DMS153 (cell line): ENCODE data around the gene ARPC5.
A peak's percentile ranks its signal among the peaks of the same experiment; 100 is the strongest.
"Not testable (repeated sequence)": the region's sequence is repeated elsewhere in the genome, so short reads cannot be mapped to it uniquely, and the experiment has no call there.

Source experiments
- DNase-seq: peaks from one replicate; lab custom pipeline; 2025; lab: John Stamatoyannopoulos, UW

The ARPC5 gene

GRCh38 chr1:183646776-183647175, 11.2 kb upstream of the ARPC5 start:
- DNase-seq = no peak

GRCh38 chr1:183645531-183645930, 9.9 kb upstream of the ARPC5 start:
- DNase-seq = no peak

GRCh38 chr1:183642166-183642565, 6.6 kb upstream of the ARPC5 start:
- no peak for DNase-seq

GRCh38 chr1:183640193-183640592, 4.6 kb upstream of the ARPC5 start:
- DNase-seq = no peak

- DNase-seq = no peak
These were observed 3.2 kb upstream of the ARPC5 start for GRCh38 chr1:183638649-183639387.

GRCh38 chr1:183636783-183637182, 1.2 kb upstream of the ARPC5 start:
- DNase-seq = no peak

- DNase-seq = peak; percentile 45
These were observed 725 bp upstream of the ARPC5 start for GRCh38 chr1:183636334-183636682.

- no peak for DNase-seq
These were observed 431 bp downstream of the ARPC5 start for GRCh38 chr1:183635099-183635605.

- no peak for DNase-seq
These were observed 1.0 kb downstream of the ARPC5 start for GRCh38 chr1:183634429-183635065.

- peak; percentile 42 for DNase-seq
These were observed 1.8 kb downstream of the ARPC5 start for GRCh38 chr1:183633676-183634343.

GRCh38 chr1:183632964-183633363, 2.6 kb downstream of the ARPC5 start:
- DNase-seq = no peak

- no peak for DNase-seq
These were observed 3.5 kb downstream of the ARPC5 start for GRCh38 chr1:183632114-183632513.

- no peak for DNase-seq
These were observed 4.8 kb downstream of the ARPC5 start for GRCh38 chr1:183630748-183631147.

- no peak for DNase-seq
These were observed 7.0 kb downstream of the ARPC5 start for GRCh38 chr1:183628537-183628936.

GRCh38 chr1:183626236-183626635, 9.3 kb downstream of the ARPC5 start:
- DNase-seq = not testable (repeated sequence)

- DNase-seq = peak; percentile 50
These were observed 12.4 kb downstream of the ARPC5 start for GRCh38 chr1:183622884-183623785.

GRCh38 chr1:183622013-183622412, 13.6 kb downstream of the ARPC5 start:
- DNase-seq = no peak

GRCh38 chr1:183620311-183620710, 15.3 kb downstream of the ARPC5 start:
- no peak for DNase-seq

GRCh38 chr1:183619781-183620180, 15.8 kb downstream of the ARPC5 start:
- DNase-seq = no peak

GRCh38 chr1:183618202-183618601, 17.4 kb downstream of the ARPC5 start:
- not testable (repeated sequence) for DNase-seq

- not testable (repeated sequence) for DNase-seq
These were observed 22.6 kb downstream of the ARPC5 start for GRCh38 chr1:183612975-183613374.

GRCh38 chr1:183612407-183612806, 23.2 kb downstream of the ARPC5 start:
- DNase-seq = no peak
